Thoracic aorta (tissue), 2 donors: ENCODE measurements around the gene GRIK4. TPM values are rescaled to one million over a fixed set of nuclear protein-coding genes. Genes with fewer than 3 reads are reported as not detected.
"Not testable (repeated sequence)": the region's sequence is repeated elsewhere in the genome, so short reads cannot be mapped to it uniquely, and the experiment has no call there.

Experiments used
- ATAC-seq: fragments of 150-250 bp; one replicate; pipeline ENCODE4 v1.8.0; 2017; ENCODE audit warnings: low read depth; ENCODE audit not compliant: insufficient number of reproducible peaks, low FRiP score
- DNase-seq: peaks from one replicate; pipeline ENCODE4 v3.0.0-alpha.2; 2020; ENCODE audit warnings: low spot score
- H3K27ac ChIP-seq, 2 donors: fragments of 200-600 bp; sonication (generic); 1 replicate in 1 of 2; 2 replicates in 1 of 2; pipeline ENCODE4 v1.5.1; 2016; ENCODE audit warnings: mild to moderate bottlenecking in 2 of 2, moderate library complexity in 2 of 2
- H3K27me3 ChIP-seq: fragments of 200-600 bp; sonication (generic); replicated peaks from 2 replicates; pipeline ENCODE4 v1.6.0; 2016; ENCODE audit warnings: mild to moderate bottlenecking; ENCODE audit not compliant: insufficient read depth
- H3K36me3 ChIP-seq: fragments of 200-600 bp; sonication (generic); one replicate; pipeline ENCODE4 v1.5.1; 2016
- H3K4me1 ChIP-seq, 2 donors: fragments of 200-600 bp; sonication (generic); 1 replicate in 1 of 2; 2 replicates in 1 of 2; pipeline versions ENCODE4 v1.5.1 to v1.6.0; 2016; ENCODE audit warnings: low read depth in 2 of 2, mild to moderate bottlenecking in 1 of 2; ENCODE audit not compliant: control insufficient read depth in 1 of 2
- H3K4me3 ChIP-seq: fragments of 200-600 bp; sonication (generic); 2 replicates; pipeline ENCODE4 v1.5.1; 2016; ENCODE audit warnings: mild to moderate bottlenecking
- H3K9me3 ChIP-seq: fragments of 200-600 bp; sonication (generic); 2 replicates; pipeline ENCODE4 v1.5.1; 2016
- total RNA-seq, 2 donors: library from RNA; depleted of rRNA; stranded (reverse); fragments of >200 nt; gene quantifications; one replicate each; pipeline versions ENCODE4 v1.1.0 to v1.2.3, GENCODE V29; 2016
- TF ChIP-seq, protein P1 (sequence below): fragments of 200-600 bp; sonication (generic); IDR thresholded peaks from one replicate; pipeline ENCODE4 v1.5.1; 2019; ENCODE audit warnings: antibody characterized with exemption

GRIK4 gene
- total RNA-seq, 2 donors from 2014 or later: not detected

DNA sequence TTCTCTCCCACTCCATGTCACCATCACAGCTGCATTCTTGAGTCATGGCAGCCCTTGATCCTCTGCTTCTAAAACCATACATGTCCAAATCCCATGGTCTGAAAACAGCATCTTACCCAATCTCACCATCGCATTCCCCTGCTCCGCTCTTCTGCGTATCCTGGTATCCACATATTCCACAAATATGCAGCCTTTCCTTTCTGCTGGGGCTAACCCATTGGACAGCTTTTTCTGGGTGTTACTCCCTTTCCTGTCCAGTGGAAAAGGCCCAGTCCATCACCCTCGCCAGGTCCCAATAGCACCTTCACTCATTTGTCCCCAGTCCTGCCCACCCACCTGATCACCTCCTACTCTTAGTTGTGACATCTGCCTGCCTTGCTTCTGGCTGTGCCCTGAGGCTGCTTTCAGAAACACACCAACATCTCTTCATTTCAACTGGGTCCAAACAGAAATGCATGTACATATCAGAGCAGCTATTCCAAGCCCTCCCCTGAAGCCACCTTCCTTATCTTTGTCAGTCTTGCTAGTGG, 274.7 kb downstream of the GRIK4 start:
- H3K36me3 ChIP-seq: no peaks in the 10 kb centered on the region
- TF ChIP-seq, protein P1, sequence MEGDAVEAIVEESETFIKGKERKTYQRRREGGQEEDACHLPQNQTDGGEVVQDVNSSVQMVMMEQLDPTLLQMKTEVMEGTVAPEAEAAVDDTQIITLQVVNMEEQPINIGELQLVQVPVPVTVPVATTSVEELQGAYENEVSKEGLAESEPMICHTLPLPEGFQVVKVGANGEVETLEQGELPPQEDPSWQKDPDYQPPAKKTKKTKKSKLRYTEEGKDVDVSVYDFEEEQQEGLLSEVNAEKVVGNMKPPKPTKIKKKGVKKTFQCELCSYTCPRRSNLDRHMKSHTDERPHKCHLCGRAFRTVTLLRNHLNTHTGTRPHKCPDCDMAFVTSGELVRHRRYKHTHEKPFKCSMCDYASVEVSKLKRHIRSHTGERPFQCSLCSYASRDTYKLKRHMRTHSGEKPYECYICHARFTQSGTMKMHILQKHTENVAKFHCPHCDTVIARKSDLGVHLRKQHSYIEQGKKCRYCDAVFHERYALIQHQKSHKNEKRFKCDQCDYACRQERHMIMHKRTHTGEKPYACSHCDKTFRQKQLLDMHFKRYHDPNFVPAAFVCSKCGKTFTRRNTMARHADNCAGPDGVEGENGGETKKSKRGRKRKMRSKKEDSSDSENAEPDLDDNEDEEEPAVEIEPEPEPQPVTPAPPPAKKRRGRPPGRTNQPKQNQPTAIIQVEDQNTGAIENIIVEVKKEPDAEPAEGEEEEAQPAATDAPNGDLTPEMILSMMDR: no peak

DNA sequence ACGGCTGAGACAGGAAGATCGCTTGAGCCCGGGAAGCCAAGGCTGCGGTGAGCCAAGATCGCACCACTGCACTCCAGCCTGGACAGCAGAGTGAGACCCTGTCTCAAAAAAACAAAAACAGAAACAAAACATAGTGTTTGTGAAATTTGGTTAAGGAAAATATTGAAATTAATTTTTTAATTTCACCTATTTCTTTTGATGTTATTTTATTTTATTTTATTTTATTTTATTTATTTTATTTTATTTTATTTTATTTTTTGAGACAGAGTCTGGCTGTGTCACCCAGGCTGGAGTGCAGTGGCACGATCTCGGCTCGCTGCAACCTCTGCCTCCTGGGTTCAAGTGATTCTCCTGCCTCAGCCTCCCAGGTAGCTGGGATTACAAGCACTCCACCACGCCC, 275.7 kb downstream of the GRIK4 start:
- not testable (repeated sequence) for H3K27me3 ChIP-seq, H3K9me3 ChIP-seq, H3K27ac ChIP-seq, H3K36me3 ChIP-seq, H3K4me3 ChIP-seq, DNase-seq, H3K4me1 ChIP-seq, ATAC-seq

More for the DNA sequence above, 274.7 kb downstream of the GRIK4 start:
- Histone ChIP-seq H3K4me3 (no peak overlapping the region), H3K27ac (no peak overlapping the region), H3K9me3 (no peaks in the 10 kb centered on the region), H3K27me3 (no peaks in the 10 kb centered on the region), H3K4me1 (no peaks in the 10 kb centered on the region)
- DNase-seq (no peak), ATAC-seq (no peak)

DNA sequence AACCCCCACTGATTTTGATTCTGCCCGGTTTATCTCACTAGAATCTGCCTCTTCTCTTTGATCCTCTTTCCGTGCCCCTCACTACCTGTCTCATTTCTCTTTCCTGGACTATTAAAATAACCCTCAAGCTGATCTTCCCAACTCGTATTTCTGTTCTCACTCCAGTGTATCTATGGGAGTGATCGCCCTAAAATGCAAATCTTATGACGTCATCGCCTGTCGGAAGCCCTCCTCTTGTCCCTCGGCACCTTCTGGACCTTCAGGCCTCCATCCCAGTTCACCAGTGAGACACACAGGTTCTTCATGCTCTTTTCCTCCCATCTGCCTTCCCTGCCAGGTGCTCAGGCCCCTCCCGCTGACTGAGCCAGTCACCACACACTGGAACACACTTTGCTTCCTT, 277.8 kb downstream of the GRIK4 start:
- H3K9me3 ChIP-seq: no peaks in the 10 kb centered on the region
- H3K27ac ChIP-seq: no peak overlapping the region
- no peak for ATAC-seq
- TF ChIP-seq, protein P1: no peak
- H3K4me3 ChIP-seq: no peak overlapping the region
- H3K27me3 ChIP-seq: no peaks in the 10 kb centered on the region
- no peaks in the 10 kb centered on the region for H3K36me3 ChIP-seq
- DNase-seq: no peak
- H3K4me1 ChIP-seq: no peaks in the 10 kb centered on the region

DNA sequence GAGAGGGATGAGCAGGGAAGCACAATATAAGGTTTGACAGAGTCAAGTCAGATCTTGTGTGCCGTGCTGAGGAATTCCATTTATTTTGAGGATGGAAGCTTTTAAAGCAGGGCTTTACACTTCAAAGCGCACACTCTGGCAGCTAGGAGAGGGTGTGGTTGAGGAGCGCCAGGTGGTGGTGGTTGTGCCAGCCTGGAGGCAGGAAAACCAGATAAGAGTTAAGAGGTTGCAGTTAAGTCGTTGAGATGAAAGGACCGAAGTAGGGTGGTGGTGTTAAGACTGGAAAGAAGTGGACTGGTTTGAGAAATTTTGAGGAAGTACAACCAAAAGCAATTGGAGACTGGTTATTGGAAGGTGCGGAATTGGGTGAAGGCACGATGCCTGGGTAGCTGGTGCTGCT, 280.8 kb downstream of the GRIK4 start:
- TF ChIP-seq, protein P1: no peak

DNA sequence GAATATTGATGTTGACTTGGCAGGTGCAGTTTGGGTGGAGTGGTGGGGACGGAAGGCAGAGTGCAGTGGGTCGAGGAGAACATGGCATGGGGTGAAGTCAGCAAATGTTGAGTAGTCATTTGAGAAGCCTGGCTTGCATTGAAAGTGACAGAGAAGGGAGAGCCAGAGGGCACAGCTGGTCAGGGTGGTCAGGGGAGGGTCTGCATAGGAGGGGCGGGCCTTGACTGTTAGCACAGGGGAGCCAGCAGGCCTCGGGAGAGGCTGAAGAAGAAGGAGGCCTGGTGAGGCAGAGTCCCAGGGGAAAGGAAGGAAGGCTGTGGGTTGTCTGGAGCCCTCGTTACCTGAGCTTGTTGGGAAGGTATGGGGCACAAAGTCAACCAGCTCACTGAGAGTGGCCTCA, 281.6 kb downstream of the GRIK4 start:
- ATAC-seq: no peak

More for the DNA sequence above, 280.8 kb downstream of the GRIK4 start:
- Histone ChIP-seq H3K27me3 (no peaks in the 10 kb centered on the region), H3K4me1 (no peaks in the 10 kb centered on the region), H3K36me3 (no peaks in the 10 kb centered on the region), H3K4me3 (no peak overlapping the region), H3K27ac (no peak overlapping the region), H3K9me3 (no peaks in the 10 kb centered on the region)
- DNase-seq (no peak), ATAC-seq (no peak)

More for the DNA sequence above, 281.6 kb downstream of the GRIK4 start:
- Histone ChIP-seq H3K4me3 (no peak overlapping the region), H3K27ac (no peak overlapping the region), H3K4me1 (no peaks in the 10 kb centered on the region), H3K9me3 (no peaks in the 10 kb centered on the region), H3K27me3 (no peaks in the 10 kb centered on the region), H3K36me3 (no peaks in the 10 kb centered on the region)
- TF ChIP-seq, protein P1: no peak
- no peak for DNase-seq
